ENCODE data around the gene ZNF555.
A peak's percentile ranks its signal among the peaks of the same experiment; 100 is the strongest.
"Not testable (repeated sequence)": the region's sequence is repeated elsewhere in the genome, so short reads cannot be mapped to it uniquely, and the experiment has no call there.

ZNF555 gene

DNA sequence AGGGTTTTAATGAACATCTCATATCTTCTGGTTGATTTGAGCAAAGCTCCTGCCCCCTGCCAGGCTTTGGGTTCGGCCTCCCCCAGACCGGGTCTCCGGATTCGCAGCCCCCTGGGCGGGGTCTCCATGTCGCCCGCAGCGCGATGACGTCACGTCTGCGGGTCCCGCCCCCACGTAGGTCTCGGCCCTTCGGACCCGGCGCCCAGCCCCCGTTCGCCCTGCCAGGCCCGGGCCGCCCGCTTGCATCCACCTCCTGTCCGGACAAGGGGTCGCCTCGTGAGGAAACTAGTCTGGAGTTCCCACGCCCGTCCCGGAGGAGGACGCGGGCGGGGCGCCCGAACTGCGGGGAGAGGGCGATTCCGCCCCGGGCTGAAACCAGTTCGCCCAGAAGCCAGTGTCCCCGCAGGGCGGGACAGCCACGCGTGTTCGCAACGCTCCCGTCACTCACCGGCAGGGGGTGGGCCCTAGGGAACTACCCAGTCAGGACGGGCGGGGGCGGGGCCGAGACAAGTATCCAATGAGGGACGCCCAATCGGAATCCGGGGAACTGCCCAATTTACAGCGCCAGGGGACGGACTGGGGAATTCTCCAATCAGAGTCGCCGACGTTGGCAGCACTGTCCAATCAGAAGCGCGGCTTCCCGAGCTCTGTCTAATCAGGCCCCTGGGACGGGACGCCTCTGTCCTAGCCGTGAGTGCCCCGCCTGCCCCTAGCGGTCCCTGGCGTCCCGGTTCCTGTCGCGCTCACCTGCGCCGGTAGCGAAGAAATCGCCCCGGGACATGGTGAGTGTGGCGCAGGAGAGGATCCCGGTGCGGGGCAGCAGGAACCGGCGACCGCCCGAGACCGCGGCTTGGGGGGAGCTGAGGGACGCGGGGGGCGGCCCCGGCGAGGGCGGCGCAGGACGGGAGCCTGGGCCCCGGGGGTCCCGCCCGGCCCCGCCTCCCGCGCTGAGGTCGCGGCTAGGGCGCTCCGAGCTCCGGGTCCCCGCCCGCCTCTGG is at the start of gene ZNF555:
TSS of gene ZNF555 (plus strand) at position 682 of the 998 bp plus-strand sequence. CDS start at position 780, 98 bp downstream.
- peak; percentile 95 to 97 for DNase-seq
- no peak for TF ChIP-seq GATA1 (IDR thresholded peaks at IDR 0.05; ENCODE audit: low read depth, low read length)
- TF ChIP-seq POLR2A (IDR thresholded peaks at IDR 0.05; ENCODE audit: low read length), result peak; percentile 22

- TF ChIP-seq POLR2A (IDR thresholded peaks at IDR 0.05; ENCODE audit: low read length), result no peak
- no peak for TF ChIP-seq GATA1 (IDR thresholded peaks at IDR 0.05; ENCODE audit: low read depth, low read length)
- no peak for DNase-seq
Measured at GRCh38 chr19:2791876-2792275, 49.4 kb upstream of the ZNF555 start.

DNA sequence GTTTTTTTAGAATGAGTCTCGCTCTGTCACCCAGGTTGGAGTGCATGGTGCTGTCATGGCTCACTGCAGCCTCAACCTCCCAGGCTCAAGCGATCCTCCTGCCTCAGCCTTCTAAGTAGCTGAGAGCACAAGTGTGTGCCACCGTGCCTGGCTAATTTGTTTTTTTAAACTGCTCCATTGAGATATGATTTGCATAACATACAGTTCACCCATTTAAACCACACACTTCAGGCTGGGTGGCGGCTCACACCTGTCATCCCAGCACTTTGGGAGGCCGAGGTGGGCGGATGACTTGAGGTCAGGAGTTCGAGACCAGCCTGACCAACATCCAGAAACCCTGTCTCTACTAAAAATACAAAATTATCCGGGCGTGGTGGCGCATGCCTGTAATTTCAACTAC is 48.6 kb upstream of the ZNF555 start:
- not testable (repeated sequence) for DNase-seq

GRCh38 chr19:2793126-2793525 is 48.1 kb upstream of the ZNF555 start:
- DNase-seq, result no peak
- TF ChIP-seq POLR2A (IDR thresholded peaks at IDR 0.05; ENCODE audit: low read length) (no peak), GATA1 (IDR thresholded peaks at IDR 0.05; ENCODE audit: low read depth, low read length) (no peak)

DNA sequence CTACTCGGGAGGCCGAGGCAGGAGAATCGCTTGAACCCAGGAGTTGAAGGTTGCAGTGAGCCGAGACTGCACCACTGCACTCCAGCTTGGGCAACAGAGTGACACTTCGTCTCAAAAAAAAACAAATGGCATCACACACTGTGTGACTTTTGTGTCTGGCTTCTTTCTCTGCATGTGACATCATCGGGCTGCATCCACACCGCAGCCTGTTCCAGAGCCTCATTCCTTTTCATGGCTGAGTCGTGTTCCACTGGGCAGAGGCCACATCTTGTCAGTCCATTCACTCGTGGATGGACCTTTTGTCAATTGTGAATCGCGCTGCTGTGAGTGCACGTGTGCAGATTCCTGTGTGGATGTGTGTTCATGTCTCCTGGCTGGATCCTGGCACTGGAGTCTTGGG is 47.7 kb upstream of the ZNF555 start:
- TF ChIP-seq GATA1 (IDR thresholded peaks at IDR 0.05; ENCODE audit: low read depth, low read length), result no peak
- TF ChIP-seq POLR2A (IDR thresholded peaks at IDR 0.05; ENCODE audit: low read length), result no peak
- no peak for DNase-seq

- TF ChIP-seq GATA1 (IDR thresholded peaks at IDR 0.05; ENCODE audit: low read depth, low read length) (no peak), POLR2A (IDR thresholded peaks at IDR 0.05; ENCODE audit: low read length) (no peak)
- DNase-seq, result no peak
Measured at GRCh38 chr19:2795827-2796658, 45.2 kb upstream of the ZNF555 start.

- DNase-seq, result no peak
- TF ChIP-seq GATA1 (IDR thresholded peaks at IDR 0.05; ENCODE audit: low read depth, low read length) (no peak), POLR2A (IDR thresholded peaks at IDR 0.05; ENCODE audit: low read length) (no peak)
Measured at GRCh38 chr19:2796659-2797266, 44.5 kb upstream of the ZNF555 start.

DNA sequence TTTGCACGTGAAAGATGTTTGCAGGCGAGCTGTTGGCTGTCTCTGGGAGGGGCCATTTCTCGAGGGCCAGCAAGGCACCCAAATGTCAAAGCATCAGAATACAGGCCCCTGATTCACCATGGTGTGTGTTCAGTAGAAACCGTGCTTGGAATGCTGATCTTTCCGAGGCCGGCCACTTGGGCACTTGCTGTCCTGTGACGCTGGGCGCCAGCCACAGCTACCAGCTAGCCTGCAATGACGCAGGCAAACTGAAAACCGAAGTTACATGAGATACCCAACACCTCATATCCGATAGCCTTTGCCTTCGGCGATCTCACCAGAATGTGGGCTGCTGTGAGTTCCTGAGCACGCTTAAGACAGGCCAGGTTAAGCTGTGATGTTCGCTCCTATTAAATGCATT is 44.0 kb upstream of the ZNF555 start:
- DNase-seq, result no peak
- no peak for TF ChIP-seq GATA1 (IDR thresholded peaks at IDR 0.05; ENCODE audit: low read depth, low read length)
- TF ChIP-seq POLR2A (IDR thresholded peaks at IDR 0.05; ENCODE audit: low read length), result no peak

DNA sequence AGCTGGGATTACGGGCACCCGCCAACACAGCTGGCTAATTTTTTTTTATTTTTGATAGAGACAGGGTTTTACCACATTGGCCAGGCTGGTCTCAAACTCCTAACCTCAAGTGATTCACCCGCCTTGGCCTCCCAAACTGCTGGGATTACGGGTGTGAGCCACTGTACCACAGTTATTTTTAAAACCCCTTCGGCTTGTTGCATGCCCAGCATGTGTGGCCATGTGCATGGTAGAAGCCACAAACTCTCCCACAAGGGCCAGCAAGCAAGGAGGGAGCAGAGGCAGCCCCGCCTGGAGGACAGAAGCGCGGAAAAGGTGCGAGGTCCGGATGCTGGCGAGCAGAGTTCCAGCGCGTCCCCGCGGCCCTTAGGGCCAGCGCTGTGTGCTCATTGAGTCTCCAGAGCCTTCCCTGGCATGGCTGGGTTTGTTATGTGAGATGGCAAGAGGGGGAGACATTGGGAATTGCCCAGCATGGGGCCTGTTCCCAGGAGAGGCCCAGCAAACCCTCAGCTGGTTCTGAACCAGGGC is 43.1 kb upstream of the ZNF555 start:
- TF ChIP-seq GATA1 (IDR thresholded peaks at IDR 0.05; ENCODE audit: low read depth, low read length) (no peak), POLR2A (IDR thresholded peaks at IDR 0.05; ENCODE audit: low read length) (no peak)
- no peak for DNase-seq

- DNase-seq, result peak; percentile 57 to 76
- TF ChIP-seq POLR2A (IDR thresholded peaks at IDR 0.05; ENCODE audit: low read length) (no peak), GATA1 (IDR thresholded peaks at IDR 0.05; ENCODE audit: low read depth, low read length) (no peak)
Measured at GRCh38 chr19:2798733-2799132, 42.5 kb upstream of the ZNF555 start.

DNA sequence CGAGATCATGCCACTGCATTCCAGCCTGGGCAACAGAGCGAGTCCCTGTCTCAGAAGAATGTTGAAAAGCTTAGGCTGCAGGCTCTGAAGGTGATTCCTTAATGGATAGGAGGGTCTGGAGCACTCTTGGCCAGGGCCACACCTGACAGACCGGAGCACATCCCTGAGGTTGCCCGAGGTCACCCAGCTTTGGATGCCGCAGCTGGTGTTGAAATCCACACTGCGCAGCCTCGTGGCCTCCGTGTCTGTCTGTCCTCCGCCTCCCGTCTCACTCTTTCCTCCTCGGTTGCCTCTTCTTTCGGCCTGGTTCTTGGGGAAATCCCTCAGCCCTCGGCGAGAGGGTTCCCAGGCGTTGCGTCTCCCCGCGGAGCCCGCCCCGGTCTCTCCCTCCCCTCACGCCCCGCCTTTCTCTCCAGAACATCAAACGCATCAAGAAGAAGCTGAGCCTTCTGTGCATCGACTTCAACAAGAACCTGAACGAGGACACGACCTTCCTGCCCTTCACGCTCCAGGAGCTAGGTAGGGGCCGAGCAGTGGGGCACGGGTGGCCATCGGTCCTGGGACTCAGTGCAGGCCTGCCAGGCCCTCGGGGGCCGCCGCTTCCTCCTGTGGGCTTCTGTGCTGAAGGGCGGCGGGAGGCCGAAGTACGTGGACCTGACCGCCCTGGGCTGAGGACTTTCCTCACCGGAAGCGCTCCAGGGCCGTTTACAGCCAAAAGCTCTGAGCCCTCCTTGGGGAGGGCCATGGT is 41.8 kb upstream of the ZNF555 start:
- no peak for TF ChIP-seq GATA1 (IDR thresholded peaks at IDR 0.05; ENCODE audit: low read depth, low read length)
- TF ChIP-seq POLR2A (IDR thresholded peaks at IDR 0.05; ENCODE audit: low read length), result no peak
- no peak for DNase-seq

- no peak for DNase-seq
- TF ChIP-seq GATA1 (IDR thresholded peaks at IDR 0.05; ENCODE audit: low read depth, low read length) (no peak), POLR2A (IDR thresholded peaks at IDR 0.05; ENCODE audit: low read length) (no peak)
Measured at GRCh38 chr19:2800506-2800905, 40.8 kb upstream of the ZNF555 start.

- no peak for DNase-seq
- TF ChIP-seq GATA1 (IDR thresholded peaks at IDR 0.05; ENCODE audit: low read depth, low read length) (no peak), POLR2A (IDR thresholded peaks at IDR 0.05; ENCODE audit: low read length) (no peak)
Measured at GRCh38 chr19:2802826-2803225, 38.4 kb upstream of the ZNF555 start.
